ENCODE measurements around the gene APOF.
A peak's percentile ranks its signal among the peaks of the same experiment; 100 is the strongest.
"Not testable (repeated sequence)": the region's sequence is repeated elsewhere in the genome, so short reads cannot be mapped to it uniquely, and the experiment has no call there.

The APOF gene

DNA sequence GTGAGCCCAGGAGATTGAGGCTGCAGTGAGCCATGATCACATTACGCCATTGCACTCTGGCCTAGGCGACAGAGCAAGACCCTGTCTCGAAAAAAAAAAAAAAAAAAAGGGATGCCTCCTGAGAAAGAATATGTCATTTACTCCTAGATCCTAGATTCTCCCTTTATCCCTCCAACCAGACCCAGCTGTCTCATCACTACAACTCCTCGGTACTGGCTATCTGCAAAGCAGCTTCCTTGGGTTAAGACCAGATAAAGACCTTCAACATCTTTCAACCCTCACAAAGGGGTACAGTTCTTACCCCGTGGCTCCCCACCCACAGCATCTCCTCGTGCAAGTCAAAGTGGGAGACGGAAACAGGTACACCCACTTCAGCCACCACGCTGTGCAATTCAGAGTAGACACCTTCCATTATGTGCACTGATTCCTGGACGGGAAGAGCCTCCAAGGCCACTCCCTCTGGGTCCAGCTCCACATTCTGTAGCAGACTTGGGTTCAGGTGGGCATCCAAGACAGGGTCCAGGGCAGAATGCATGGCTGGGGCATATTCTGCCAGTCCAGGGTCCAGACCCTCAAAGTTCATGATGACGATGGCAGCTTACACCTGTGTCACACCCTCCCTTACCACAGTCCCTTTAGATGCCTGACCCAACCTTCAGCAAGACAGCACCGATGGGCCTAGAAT, 30.0 kb downstream of the APOF start:
- no peak for DNase-seq (ENCODE audit: low spot score)

DNA sequence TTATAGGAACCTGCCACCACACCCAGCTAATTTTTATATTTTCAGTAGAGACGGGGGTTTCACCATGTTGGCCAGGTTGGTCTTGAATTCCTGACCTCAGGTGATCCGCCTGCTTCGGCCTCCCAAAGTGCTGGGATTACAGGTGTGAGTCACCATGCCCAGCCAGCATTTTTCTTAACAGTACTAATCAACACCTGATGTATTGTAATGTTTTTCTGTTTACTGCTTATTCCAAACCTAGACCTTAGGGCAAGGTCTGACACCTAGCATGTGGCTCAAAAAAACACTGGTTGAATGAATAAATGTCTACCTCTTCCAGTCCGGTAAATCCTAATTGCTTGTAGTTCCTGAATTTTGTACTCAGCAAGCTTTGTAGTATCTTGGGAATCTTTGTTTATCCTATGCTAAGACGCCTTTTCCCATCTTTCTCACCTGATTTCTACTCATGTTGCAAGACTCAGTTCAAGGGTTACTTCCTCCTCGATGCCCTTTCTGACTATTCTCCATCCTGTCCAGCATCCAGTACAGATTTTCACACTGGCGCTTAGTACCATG, 31.6 kb downstream of the APOF start:
- no peak for DNase-seq (ENCODE audit: low spot score)

DNA sequence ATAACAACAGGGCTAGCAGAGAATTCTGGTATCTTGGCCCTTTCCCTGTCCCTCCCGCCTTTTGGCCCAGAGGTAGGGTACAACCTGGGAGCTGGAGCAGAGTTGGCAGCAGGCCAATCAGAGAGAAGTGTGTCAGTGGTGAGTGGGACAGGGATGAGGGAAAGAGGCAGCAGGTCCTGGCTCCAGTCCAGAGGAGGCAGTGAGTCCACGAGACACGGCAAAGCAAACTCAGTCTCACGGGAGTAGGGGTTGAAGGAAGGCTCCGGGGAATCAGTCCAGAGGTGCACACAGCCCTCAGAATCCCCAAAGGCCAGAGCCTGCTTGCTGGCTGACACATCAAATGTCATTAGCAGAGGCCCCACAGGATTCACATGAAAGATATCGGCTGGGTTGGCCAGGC, 36.1 kb downstream of the APOF start:
- no peak for DNase-seq (ENCODE audit: low spot score)

DNA sequence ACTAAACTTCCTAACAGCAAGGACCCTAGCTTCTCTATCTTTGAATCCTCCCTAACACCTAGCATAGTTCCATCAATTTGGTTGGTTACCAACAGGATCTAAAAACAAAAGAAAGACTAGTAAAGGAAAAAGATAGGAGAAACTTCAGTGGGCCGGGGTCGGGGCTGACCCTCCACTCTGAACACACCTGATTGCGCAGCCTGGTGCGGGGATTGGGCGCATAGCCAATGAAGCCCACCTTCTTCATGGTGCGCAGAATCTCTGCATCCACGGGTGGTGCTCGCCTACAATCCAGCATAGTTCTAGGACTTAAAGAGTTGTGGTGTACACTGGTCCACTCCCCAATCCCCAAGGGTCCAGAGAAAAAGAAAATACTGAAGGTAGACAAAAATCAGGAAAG, 36.5 kb downstream of the APOF start:
- no peak for DNase-seq (ENCODE audit: low spot score)

DNA sequence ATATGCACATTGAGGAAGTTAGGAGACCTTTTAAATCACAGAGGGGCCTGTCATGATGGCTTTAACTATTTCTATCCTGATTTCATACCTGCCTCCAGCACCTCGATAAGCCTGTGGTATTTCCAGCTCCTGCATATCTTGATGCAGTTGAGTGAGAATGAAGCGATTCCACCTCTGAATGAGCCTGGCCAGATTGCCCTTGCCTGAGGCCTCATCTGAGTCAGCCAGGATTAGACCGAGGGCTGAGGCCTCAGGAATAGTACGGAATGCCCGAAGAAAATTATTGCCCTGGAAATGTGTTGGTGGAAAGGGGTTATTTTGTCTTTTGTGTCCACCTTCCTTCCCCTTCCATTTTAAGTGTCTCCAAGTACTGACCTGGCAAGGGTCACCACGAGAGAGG, 38.5 kb downstream of the APOF start:
- DNase-seq (ENCODE audit: low spot score) = no peak

DNA sequence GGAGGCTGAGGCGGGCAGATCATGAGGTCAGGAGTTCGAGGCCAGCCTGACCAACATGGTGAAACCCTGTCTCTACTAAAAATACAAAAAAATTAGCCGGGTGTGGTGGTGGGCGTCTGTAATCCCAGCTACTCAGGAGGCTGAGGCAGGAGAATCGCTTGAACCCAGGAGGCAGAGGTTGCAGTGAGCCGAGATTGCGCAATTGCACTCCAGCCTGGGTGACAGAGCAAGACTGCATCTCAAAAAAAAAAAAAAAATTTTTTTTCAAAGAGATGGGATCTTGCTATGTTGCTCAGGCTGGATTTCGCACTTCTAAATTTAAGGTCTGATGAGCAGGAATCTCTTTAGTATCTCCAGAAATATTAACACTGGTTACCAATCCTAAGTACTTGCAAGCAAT, 41.0 kb downstream of the APOF start:
- DNase-seq (ENCODE audit: low spot score) = not testable (repeated sequence)

DNA sequence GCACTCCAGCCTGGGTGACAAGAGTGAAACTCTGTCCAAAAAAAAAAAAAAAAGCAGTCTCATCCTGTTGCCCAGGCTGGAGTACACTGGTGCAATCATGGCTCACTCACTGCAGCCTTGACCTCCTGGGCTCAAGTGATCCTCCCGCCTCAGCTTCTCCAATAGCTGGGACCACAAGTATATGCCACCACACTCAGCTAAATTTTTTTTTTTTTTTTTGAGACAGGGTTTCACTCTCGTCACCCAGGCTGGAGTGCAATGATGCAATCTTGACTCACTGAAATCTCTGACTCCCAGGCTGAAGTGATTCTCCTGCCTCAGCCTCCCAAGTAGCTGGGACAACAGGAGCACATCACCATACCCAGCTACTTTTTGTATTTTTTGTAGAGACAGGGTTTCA, 41.6 kb downstream of the APOF start:
- DNase-seq (ENCODE audit: low spot score) = no peak

DNA sequence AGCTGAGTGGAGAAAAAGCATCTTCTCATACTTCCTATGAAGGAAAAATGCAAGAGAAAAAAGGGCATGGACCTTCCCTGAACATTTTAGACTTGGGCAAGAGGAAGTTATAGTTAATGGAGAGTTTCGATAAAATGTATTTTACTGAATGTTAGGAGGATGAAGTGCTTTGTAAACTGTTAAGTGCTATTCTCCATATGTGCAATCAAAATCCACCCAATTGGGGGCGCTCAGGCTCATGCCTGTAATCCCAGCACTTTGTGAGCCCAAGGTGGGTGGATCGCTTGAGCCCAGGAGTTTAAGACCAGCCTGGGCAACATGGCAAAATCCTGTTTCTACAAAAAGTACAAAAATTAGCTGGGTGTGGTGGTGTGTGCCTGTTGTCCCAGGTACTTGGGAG, 45.0 kb downstream of the APOF start:
- DNase-seq (ENCODE audit: low spot score) = no peak

DNA sequence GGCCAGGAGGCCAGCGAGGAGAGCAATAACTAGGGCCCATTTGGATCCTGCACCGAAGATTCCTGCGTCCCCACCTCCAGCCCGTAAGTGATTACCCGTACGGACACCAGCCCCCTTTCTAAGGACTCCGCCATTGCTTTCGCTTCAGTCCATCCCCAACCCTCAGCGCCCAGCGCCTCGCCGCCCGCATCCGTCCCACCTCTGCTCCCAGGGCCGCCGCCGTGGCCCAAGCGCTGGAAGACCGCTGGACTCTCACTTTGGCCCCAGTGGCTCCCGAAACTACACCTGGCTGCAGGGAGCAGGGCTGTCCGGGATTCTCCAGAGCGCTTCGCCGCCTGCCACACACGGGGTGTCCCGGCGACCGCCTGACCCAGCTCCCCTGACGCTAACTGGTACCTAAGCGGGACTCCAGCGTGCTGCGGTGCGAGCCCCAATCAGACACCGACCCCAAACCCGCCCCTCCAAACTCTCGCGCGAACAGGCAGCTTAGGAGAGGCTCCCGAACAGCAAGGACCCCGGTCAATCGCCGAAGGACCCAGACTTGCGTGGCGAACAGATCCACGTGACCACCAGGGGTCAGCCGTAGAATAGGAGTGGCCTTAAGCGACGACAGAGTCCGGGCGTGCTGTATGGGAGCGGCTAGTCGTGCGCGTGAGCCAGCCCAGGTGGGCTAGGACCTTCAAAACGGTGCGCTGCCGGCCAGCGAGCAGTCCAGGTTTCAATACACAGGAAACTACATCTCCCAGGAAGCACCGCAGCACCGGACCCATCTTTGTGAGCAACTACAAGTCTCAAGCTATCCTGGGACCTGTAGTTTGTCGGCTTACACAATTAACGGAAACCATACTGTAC, 46.8 kb downstream of the APOF start, which contains the start of gene CNPY2:
Gene CNPY2, minus strand, starts transcription at position 367 of the 852 bp plus-strand sequence. CDS start 771 bp downstream, outside the sequence.
- DNase-seq (ENCODE audit: low spot score) = peak; percentile 95

DNA sequence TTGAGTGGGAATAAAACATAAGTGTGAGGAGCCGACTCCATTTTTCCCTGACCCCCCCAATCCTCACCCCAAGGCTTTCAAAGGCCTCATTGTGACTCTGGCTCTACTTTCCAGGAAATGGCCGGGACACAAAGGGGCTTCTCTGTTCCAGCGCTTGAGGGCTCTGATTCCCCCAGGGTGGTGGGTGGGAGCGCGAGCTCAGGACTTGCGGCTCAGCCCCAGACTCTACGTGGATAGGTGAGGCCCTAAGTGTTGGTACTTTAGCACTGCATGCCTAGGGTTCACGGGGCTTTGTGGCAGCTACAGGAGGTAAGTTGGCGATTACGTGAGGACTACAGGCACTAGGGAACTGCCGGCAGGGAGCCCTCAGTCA, 47.4 kb downstream of the APOF start:
- no peak for DNase-seq (ENCODE audit: low spot score)

DNA sequence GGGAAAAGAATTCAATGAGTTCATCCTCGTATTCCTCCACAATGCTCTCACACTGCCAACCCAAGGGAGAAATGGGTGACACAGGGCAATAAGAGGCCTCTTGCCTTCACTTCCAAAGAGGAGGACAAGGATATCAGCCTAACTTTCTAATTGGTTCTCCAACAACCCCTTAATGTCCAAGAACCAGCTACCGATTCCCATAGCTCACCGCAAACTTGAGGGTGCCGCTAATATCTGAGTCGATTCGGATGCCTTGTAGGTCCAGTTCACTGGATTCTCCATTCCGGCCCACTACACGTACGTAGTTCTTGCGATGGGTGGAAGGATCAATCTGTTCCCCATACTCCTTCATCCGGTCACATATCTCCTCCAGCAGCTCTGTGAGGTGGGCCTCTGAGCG, 51.7 kb downstream of the APOF start:
- no peak for DNase-seq (ENCODE audit: low spot score)

Measured in hepatic stellate cell (primary cell).